Endodermal cell (in vitro differentiated cells): Measurements from ENCODE around the gene PPRC1. TPM values are rescaled to one million over a fixed set of nuclear protein-coding genes. Genes with fewer than 3 reads are reported as not detected.

Experiments
- DNase-seq: peaks from one replicate; pipeline ENCODE4 v3.0.0-alpha.2; 2017
- H3K27ac ChIP-seq: 2 replicates; pipeline ENCODE4 v1.5.1; 2013; ENCODE audit warnings: mild to moderate bottlenecking, low read depth, low read length, moderate library complexity
- H3K27me3 ChIP-seq: 2 replicates; pipeline ENCODE4 v1.6.1; 2013; ENCODE audit warnings: mild to moderate bottlenecking, low read length, moderate library complexity; ENCODE audit not compliant: insufficient read depth, control insufficient read depth, poor library complexity, severe bottlenecking
- H3K36me3 ChIP-seq: 2 replicates; pipeline ENCODE4 v1.7.0; 2013; ENCODE audit warnings: mild to moderate bottlenecking, low read length, moderate library complexity; ENCODE audit not compliant: control insufficient read depth, insufficient read depth
- H3K4me1 ChIP-seq: one replicate; pipeline ENCODE4 v1.7.0; 2013; ENCODE audit warnings: low read length; ENCODE audit not compliant: control insufficient read depth, insufficient read depth
- H3K4me3 ChIP-seq: 2 replicates; pipeline ENCODE4 v1.5.1; 2013; ENCODE audit warnings: mild to moderate bottlenecking, low read length, moderate library complexity
- H3K9ac ChIP-seq: 2 replicates; pipeline ENCODE4 v1.6.1; 2013; ENCODE audit warnings: mild to moderate bottlenecking, low read length, moderate library complexity; ENCODE audit not compliant: poor library complexity, severe bottlenecking; ENCODE audit errors: extremely low read depth
- H3K9me3 ChIP-seq: 2 replicates; pipeline ENCODE4 v1.6.1; 2013; ENCODE audit warnings: mild to moderate bottlenecking, low read length, moderate library complexity; ENCODE audit not compliant: control insufficient read depth
- H3K27ac Mint-ChIP-seq: 2 replicates; pipeline ENCODE4 v1.8.0; 2020; ENCODE audit warnings: mixed read lengths
- H3K27me3 Mint-ChIP-seq: 2 replicates; pipeline ENCODE4 v1.8.0; 2021; ENCODE audit warnings: mild to moderate bottlenecking, mixed read lengths; ENCODE audit not compliant: insufficient read depth
- H3K36me3 Mint-ChIP-seq: 2 replicates; pipeline ENCODE4 v1.8.0; 2020; ENCODE audit warnings: low read depth, mixed read lengths
- H3K4me1 Mint-ChIP-seq: 2 replicates; pipeline ENCODE4 v1.8.0; 2020; ENCODE audit warnings: mixed read lengths
- H3K4me3 Mint-ChIP-seq: 2 replicates; pipeline ENCODE4 v1.8.0; 2020; ENCODE audit warnings: mild to moderate bottlenecking, moderate library complexity, mixed read lengths
- H3K9me3 Mint-ChIP-seq: 2 replicates; pipeline ENCODE4 v1.8.0; 2020; ENCODE audit warnings: mild to moderate bottlenecking, mixed read lengths
- CTCF ChIP-seq: fragments of 200-600 bp; sonication (generic); conservative IDR thresholded peaks from 2 replicates; pipeline ENCODE4 v1.5.0; 2021; ENCODE audit warnings: antibody characterized with exemption, mild to moderate bottlenecking
- WGBS, 2 experiments: methylation state at CpG; one replicate each; pipeline versions ENCODE4 v1.1.5 to v1.1.7; 2013; ENCODE audit warnings: missing lambda C conversion rate in 2 of 2, mixed read lengths in 1 of 2; ENCODE audit not compliant: insufficient coverage in 1 of 2, insufficient read length in 1 of 2; 5-methylcytosine and 5-hydroxymethylcytosine counted together
- total RNA-seq, 2 donors: library from RNA; stranded (reverse); fragmentation: NEBNext Ultra II Directional in 1 of 2; extraction: Animal tissue kit (Norgen Biotek cat#: 25700) in 1 of 2; gene quantifications; 2 replicates in 1 of 2; 3 replicates in 1 of 2; pipeline ENCODE4 v1.2.1, GENCODE V29; 2021

Gene PPRC1
- total RNA-seq, 2 donors from 2014 or later, result 44.5 to 44.7 TPM

GRCh38 chr10:102191956-102192355, 59.1 kb downstream of the PPRC1 start:
- Mint-ChIP-seq H3K4me3 (no peak overlapping the region), H3K27me3 (peaks cover 24% of the 10 kb centered on the region), H3K27ac (no peak overlapping the region), H3K9me3 (peaks cover 46% of the 10 kb centered on the region), H3K36me3 (peaks cover 3% of the 10 kb centered on the region), H3K4me1 (no peaks in the 10 kb centered on the region)
- no peak for DNase-seq
- Histone ChIP-seq H3K36me3 (no peaks in the 10 kb centered on the region), H3K27me3 (no peaks in the 10 kb centered on the region), H3K4me1 (no peaks in the 10 kb centered on the region), H3K9ac (no peak overlapping the region), H3K9me3 (peaks cover 18% of the 10 kb centered on the region), H3K4me3 (no peak overlapping the region), H3K27ac (no peak overlapping the region)
- no peak for TF ChIP-seq CTCF
- WGBS, 2 experiments, result 61 to 81% methylated on average over 5 to 7 of the region's 7 CpGs

- no peaks in the 10 kb centered on the region for H3K4me1 ChIP-seq
- no peaks in the 10 kb centered on the region for H3K27me3 ChIP-seq
- Mint-ChIP-seq H3K27ac (no peak overlapping the region), H3K9me3 (peaks cover 42% of the 10 kb centered on the region), H3K27me3 (peaks cover 19% of the 10 kb centered on the region), H3K4me1 (no peaks in the 10 kb centered on the region), H3K4me3 (no peak overlapping the region), H3K36me3 (peaks cover 3% of the 10 kb centered on the region)
- TF ChIP-seq CTCF, result no peak
- no peak for DNase-seq
- H3K27ac ChIP-seq, result no peak overlapping the region
- peaks cover 15% of the 10 kb centered on the region for H3K9me3 ChIP-seq
- H3K4me3 ChIP-seq, result no peak overlapping the region
- 72 to 83% methylated on average over 5 to 6 of the region's 6 CpGs for WGBS, 2 experiments
- H3K36me3 ChIP-seq, result no peaks in the 10 kb centered on the region
- H3K9ac ChIP-seq, result no peak overlapping the region
Measured at GRCh38 chr10:102195296-102195870, 62.5 kb downstream of the PPRC1 start.

GRCh38 chr10:102196893-102197292, 64.1 kb downstream of the PPRC1 start:
- Histone ChIP-seq H3K4me1 (no peaks in the 10 kb centered on the region), H3K27me3 (no peaks in the 10 kb centered on the region), H3K4me3 (no peak overlapping the region), H3K36me3 (no peaks in the 10 kb centered on the region), H3K9ac (no peak overlapping the region), H3K27ac (no peak overlapping the region), H3K9me3 (peaks cover 12% of the 10 kb centered on the region)
- peaks cover 39% of the 10 kb centered on the region for H3K9me3 Mint-ChIP-seq
- H3K36me3 Mint-ChIP-seq, result peaks cover 3% of the 10 kb centered on the region
- H3K27ac Mint-ChIP-seq, result no peak overlapping the region
- WGBS, 2 experiments, result 75 to 100% methylated on average over 1 to 2 of the region's 2 CpGs
- no peak overlapping the region for H3K4me3 Mint-ChIP-seq
- no peak for TF ChIP-seq CTCF
- peaks cover 14% of the 10 kb centered on the region for H3K27me3 Mint-ChIP-seq
- DNase-seq, result no peak
- no peaks in the 10 kb centered on the region for H3K4me1 Mint-ChIP-seq
